GM21390 (cell line): ENCODE measurements around the gene CHN1.

Source experiments
- ATAC-seq: cut with Tn5 transposase; IDR thresholded peaks from one replicate; pipeline ENCODE4 v1.9.1; 2021; ENCODE audit not compliant: unreplicated experiment

CHN1 gene

DNA sequence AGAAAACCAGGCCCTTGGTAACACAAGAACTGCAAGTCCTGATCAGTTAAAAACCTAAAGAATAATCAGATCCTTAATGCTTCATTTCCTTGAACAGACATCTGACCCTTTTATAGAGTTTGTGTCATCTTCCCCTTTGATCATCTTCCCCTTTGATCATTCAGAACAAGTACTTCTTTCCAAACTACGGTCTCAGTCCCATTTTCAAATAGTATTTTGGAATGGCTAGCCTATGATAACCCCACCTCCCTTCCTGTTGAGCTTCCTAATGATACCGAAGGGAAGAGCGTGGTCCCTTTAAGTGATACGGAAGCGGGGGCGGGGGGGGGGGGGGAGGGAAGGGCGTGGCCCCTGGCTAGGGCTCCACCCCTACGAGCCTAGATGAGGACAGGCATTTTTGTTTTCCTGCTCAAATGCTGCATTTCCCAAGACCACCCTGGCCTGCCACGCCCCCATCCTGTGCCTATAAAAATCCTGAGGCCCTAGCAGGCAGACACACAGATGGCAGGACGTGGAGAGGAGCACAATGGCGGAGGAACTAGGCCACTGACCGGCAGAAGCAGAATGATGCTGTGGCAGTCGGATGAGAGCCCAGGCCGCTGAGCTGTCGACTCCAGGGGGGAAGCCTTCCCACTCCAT lies 216.8 kb downstream of the CHN1 start:
- no peak for ATAC-seq

- no peak for ATAC-seq
These were observed 217.5 kb downstream of the CHN1 start for GRCh38 chr2:174787487-174788205.

- ATAC-seq = no peak
These were observed 219.0 kb downstream of the CHN1 start for GRCh38 chr2:174786066-174786725.

GRCh38 chr2:174785481-174785880 lies 219.7 kb downstream of the CHN1 start:
- ATAC-seq = no peak

DNA sequence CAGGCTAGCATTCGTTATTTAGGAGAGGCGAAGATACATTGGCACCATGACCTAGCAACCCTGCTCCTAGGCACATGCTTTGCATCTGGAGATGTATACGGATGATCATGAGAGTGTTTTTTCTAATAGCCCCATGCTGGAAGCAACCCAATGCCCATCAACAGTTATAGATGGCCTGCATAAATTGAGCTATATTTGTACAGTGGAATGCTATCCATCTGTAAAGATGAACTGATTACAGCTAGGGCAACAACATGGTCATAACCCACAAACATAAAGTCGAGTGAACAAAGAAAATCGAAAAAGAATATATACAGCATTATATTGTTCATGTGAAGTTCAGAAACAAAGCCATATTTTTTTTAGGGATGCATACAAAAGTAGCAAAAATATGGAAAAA lies 220.3 kb downstream of the CHN1 start:
- no peak for ATAC-seq

GRCh38 chr2:174784316-174784715 lies 220.9 kb downstream of the CHN1 start:
- ATAC-seq = no peak

DNA sequence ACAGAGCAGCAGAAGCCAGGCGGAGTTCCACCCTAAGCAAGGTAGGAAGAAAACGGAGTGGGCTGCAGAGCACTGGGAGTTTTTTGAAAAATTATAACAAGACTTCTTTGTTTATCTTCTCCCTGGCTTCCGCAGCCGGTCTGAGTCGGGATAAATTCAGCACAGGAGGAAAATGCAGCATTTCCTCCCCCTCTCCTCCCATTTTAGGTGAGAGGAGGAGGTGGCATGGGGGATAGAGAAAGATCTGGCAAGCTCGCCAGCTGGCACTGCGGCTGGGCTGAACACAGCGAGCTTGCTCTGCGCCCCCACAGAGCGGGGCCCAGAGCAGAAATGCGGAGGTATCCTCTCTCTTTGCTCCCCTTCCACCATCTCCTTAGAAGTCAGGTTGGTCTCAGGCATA lies 223.2 kb downstream of the CHN1 start:
- ATAC-seq = no peak

- ATAC-seq = no peak
These were observed 223.9 kb downstream of the CHN1 start for GRCh38 chr2:174781298-174781697.

- ATAC-seq = no peak
These were observed 224.3 kb downstream of the CHN1 start for GRCh38 chr2:174780856-174781255.

- ATAC-seq = no peak
These were observed 224.9 kb downstream of the CHN1 start for GRCh38 chr2:174780191-174780840.

DNA sequence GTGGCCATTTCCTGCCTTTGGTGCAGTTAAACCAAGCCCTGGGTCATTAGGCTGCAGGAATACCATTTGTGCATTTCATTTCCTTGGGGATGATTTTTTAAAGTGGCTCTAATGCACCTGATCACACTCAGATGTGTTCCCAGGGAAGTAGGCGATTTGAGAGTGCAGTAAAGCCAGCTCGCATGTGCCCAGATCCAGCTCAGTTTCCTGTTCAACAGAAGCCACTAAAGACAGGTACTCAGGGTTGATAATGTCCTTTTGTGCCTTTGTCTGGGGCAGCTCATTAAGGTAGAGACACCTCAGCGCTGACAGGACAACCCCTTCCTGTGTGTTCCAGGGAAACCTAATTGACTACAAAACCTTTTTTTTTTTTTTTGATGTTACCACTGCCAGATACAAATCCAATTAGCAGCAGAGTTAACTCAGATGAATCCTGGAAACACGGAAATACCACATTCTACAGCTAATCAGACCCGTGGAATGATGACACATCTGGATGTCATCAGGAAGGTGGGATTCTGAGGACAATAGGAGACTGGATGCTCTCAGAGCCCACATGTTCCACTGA lies 225.7 kb downstream of the CHN1 start:
- no peak for ATAC-seq

DNA sequence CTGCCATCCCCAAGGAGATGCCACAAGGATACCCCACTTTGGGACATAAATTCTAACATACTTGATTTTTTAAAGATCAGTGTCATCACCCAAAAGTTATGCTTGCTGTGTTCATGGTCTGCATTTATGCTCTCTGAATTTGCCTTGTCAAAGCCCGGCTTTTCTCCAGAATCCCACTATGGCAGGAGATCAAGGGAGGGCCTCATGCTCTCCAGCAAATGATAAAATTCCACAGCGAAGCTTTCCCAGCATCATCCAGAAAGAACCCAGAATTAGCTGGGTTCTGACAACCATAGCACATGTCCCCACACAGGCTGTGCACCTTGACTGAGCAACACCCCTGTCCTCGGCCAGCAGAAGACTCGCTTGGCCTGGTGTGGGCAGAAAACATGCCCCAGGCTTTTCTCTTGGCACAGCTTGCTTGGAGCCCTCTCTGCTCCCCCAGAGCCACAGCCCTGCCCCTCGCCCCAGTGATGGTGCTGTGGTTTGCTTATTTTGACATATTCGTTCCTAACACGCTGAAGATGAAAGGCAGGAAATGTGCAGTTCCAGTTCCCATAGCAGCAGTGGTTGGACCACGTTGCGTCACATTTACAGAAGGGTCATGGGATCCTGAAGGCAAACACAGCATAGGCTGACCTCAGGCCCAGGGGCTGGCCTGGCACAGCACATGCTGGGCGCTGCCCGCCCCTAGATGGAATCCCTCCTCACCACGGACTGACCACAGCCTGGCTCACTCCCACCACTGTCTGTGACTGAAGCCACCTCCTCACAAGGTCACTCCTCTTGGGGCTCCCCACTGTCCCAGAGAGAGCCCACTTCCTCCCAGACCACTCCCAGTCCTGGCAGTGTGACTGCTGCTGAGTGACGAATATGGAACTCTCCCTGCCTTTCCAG lies 226.8 kb downstream of the CHN1 start:
- ATAC-seq = no peak

DNA sequence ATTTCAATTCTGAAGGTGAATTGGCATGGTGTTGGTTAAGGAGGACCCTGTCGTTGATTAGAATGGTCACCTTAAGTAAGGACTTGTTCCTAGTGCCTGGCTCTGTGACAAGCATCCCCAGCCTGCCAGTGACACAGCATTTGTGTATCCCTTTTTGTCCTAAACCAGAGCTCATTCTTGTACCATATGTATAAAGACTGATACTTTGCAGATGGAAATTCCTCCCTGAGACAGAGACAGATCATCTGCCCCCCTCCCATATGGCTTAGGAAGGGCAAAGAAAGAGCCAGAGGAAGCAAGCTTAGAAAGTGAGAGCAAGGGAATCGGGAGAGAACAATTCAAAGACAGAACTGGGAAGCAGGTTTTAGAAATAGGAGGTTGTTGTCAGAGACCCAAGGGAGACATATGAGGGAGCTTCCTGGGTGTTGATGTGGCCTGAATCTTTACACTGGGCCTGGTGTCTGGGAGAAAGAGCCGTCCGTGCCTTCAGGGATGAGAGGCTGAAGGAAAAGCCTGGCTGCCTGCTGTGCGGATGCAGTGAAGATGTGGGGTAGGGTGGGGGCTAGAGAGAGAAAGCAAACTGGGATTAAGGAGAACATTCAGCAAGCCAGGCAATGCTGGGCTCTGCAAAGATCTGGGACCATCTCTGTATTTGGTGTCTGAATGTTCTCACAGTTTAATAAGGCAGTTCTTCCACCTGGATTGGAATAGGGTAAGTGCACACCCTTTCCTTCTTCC lies 227.7 kb downstream of the CHN1 start:
- ATAC-seq = no peak

DNA sequence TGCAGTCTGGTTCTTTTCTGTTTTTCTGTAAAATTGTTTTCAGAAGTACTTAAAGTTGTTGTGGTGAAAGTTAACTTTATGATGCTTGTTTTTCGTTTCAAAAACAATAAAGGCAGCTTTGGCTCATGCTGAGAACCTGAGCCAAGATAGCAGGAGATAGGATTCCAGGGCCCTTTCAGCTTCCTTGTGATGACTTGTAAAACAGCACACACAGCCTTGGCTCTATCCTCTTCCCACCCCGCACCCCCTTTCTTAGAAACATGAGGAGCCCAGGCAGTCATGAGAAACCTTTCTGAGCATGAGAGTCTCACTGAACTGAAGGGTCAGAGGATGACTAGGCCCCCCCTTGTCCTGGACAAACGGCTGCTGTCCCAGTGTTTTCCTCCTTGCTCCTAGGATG lies 228.5 kb downstream of the CHN1 start:
- ATAC-seq = no peak

GRCh38 chr2:174776223-174776622 lies 229.0 kb downstream of the CHN1 start:
- ATAC-seq = no peak

- ATAC-seq = no peak
These were observed 229.6 kb downstream of the CHN1 start for GRCh38 chr2:174775571-174775980.

- ATAC-seq = no peak
These were observed 230.3 kb downstream of the CHN1 start for GRCh38 chr2:174774886-174775285.

DNA sequence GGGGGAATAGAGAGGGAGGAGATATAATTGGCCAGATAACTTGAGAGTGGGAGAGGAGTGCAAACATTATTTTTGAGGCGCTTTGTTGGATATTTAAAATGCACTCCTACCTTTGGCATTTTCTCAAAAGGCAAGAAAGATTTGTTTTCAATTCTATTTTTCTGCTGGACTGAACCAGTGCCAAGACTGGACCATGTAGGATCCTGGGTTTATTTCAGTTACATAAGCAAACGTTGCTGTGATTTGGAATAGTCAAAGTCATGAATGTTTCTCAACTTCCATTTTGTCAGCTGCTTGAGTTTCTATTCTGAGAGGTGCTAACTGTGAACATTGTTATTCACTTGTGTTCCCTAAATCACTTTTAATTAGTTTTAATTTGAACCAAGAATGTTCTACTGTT lies 232.0 kb downstream of the CHN1 start:
- ATAC-seq = no peak

DNA sequence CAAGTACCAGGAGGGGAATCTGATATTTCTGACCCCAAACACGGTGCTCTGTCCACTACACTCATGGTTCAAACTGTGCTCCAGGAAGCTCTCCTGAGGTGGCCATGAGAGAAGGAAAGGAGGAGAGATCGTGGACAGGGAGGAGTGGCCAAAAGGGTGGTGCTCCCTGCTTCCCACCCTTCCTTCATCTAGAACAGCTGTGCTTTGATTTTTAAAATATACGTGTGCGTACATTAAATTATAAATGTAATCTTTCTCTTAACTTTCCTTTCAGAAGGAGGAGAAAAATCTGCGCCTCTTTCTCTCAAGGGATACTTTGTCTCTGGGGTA lies 232.7 kb downstream of the CHN1 start:
- no peak for ATAC-seq
